Smooth muscle cell (in vitro differentiated cells): ENCODE data around the gene HLA-C. TPM values are rescaled to one million over a fixed set of nuclear protein-coding genes. Genes with fewer than 3 reads are reported as not detected.

ENCODE experiments used
- DNase-seq: peaks from one replicate; lab custom pipeline; 2025; ENCODE audit not compliant: unreplicated experiment; lab: John Stamatoyannopoulos, UW
- H2AFZ ChIP-seq: fragments of 200-600 bp; sonication (generic); 2 replicates; pipeline ENCODE4 v1.6.0; 2016; ENCODE audit warnings: antibody characterized with exemption, low read depth, mild to moderate bottlenecking
- H3F3A ChIP-seq: fragments of 200-600 bp; sonication (generic); 2 replicates; pipeline ENCODE4 v1.6.0; 2017; ENCODE audit warnings: antibody characterized with exemption, low read depth
- H3K27ac ChIP-seq: fragments of 200-600 bp; sonication (generic); 2 replicates; pipeline ENCODE4 v1.5.1; 2016; ENCODE audit warnings: low read depth, mild to moderate bottlenecking
- H3K27me3 ChIP-seq: fragments of 200-600 bp; sonication (generic); 2 replicates; pipeline ENCODE4 v1.6.1; 2016; ENCODE audit warnings: low read depth, mild to moderate bottlenecking
- H3K36me3 ChIP-seq: fragments of 200-600 bp; sonication (generic); 2 replicates; pipeline ENCODE4 v1.5.1; 2016; ENCODE audit warnings: low read depth
- H3K4me1 ChIP-seq: fragments of 200-600 bp; sonication (generic); 2 replicates; pipeline ENCODE4 v1.5.1; 2016; ENCODE audit warnings: low read depth
- H3K4me2 ChIP-seq: fragments of 200-600 bp; sonication (generic); 2 replicates; pipeline ENCODE4 v1.6.0; 2016; ENCODE audit warnings: mild to moderate bottlenecking
- H3K4me3 ChIP-seq: fragments of 200-600 bp; sonication (generic); 2 replicates; pipeline ENCODE4 v1.5.1; 2016; ENCODE audit warnings: mild to moderate bottlenecking
- H3K79me2 ChIP-seq: fragments of 200-600 bp; sonication (generic); 2 replicates; pipeline ENCODE4 v1.6.0; 2016; ENCODE audit warnings: low read depth, mild to moderate bottlenecking
- H3K9ac ChIP-seq: fragments of 200-600 bp; sonication (generic); 2 replicates; pipeline ENCODE4 v1.6.0; 2016; ENCODE audit warnings: low read depth
- H3K9me3 ChIP-seq: fragments of 200-600 bp; sonication (generic); replicated peaks from 2 replicates; pipeline ENCODE4 v1.5.1; 2016; ENCODE audit warnings: low read depth
- H4K20me1 ChIP-seq: fragments of 200-600 bp; sonication (generic); 2 replicates; pipeline ENCODE4 v1.6.0; 2016; ENCODE audit warnings: low read depth
- WGBS: methylation state at CpG from one replicate; pipeline ENCODE4 v1.1.7; 2016; ENCODE audit warnings: low lambda C conversion rate; 5-methylcytosine and 5-hydroxymethylcytosine counted together
- polyA plus RNA-seq: library from polyadenylated mRNA; unstranded; fragments of >200 nt; fragmentation: Nextera tagmentation; extraction: Ambion mirVana; gene quantifications from 2 replicates; pipeline ENCODE4 v1.2.1, GENCODE V29; 2016
- total RNA-seq: library from RNA; depleted of rRNA; stranded (reverse); fragments of >200 nt; gene quantifications from 2 replicates; pipeline ENCODE4 v1.2.3, GENCODE V29; 2014
- TF ChIP-seq, protein P1 (sequence below): fragments of 200-600 bp; sonication (generic); IDR thresholded peaks from 2 replicates; pipeline ENCODE4 v1.5.1; 2017; ENCODE audit warnings: borderline replicate concordance, mild to moderate bottlenecking, antibody characterized with exemption; ENCODE audit not compliant: insufficient read depth, poor library complexity, severe bottlenecking

HLA-C gene
- total and polyA plus RNA-seq, 2 experiments from 2014 or later = 256 to 404 TPM

DNA sequence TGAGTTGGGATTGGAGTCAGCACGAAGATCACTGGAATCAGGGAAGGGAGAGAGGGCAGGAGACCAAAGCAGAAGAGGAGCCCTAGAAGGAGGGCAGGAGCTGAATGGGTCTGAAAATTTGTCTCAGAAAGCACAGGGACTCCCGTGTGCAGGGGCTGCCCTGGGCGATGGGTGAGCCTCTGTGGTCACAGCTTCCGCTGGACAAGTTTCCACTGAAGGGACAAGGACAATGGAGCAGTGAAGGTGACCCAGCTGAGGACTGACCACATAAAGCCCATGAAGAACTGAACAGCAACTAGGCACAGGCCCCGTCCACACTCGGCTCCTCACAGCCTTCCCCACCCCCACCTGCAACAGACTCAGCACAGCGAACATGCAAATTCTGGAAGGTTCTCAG lies 3.5 kb downstream of the HLA-C start:
- H3K4me3 ChIP-seq = no peak overlapping the region
- 92% methylated on average over 7 of the region's 7 CpGs for WGBS
- no peak overlapping the region for H2AFZ ChIP-seq
- no peak for DNase-seq
- peaks cover 14% of the 10 kb centered on the region for H4K20me1 ChIP-seq
- TF ChIP-seq, protein P1, sequence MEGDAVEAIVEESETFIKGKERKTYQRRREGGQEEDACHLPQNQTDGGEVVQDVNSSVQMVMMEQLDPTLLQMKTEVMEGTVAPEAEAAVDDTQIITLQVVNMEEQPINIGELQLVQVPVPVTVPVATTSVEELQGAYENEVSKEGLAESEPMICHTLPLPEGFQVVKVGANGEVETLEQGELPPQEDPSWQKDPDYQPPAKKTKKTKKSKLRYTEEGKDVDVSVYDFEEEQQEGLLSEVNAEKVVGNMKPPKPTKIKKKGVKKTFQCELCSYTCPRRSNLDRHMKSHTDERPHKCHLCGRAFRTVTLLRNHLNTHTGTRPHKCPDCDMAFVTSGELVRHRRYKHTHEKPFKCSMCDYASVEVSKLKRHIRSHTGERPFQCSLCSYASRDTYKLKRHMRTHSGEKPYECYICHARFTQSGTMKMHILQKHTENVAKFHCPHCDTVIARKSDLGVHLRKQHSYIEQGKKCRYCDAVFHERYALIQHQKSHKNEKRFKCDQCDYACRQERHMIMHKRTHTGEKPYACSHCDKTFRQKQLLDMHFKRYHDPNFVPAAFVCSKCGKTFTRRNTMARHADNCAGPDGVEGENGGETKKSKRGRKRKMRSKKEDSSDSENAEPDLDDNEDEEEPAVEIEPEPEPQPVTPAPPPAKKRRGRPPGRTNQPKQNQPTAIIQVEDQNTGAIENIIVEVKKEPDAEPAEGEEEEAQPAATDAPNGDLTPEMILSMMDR = no peak
- H3K4me2 ChIP-seq = no peak overlapping the region
- no peak overlapping the region for H3K27ac ChIP-seq
- H3K79me2 ChIP-seq = no peaks in the 10 kb centered on the region
- peaks cover 4% of the 10 kb centered on the region for H3K4me1 ChIP-seq
- no peaks in the 10 kb centered on the region for H3K36me3 ChIP-seq
- peaks cover 3% of the 10 kb centered on the region for H3K27me3 ChIP-seq
- no peak overlapping the region for H3K9ac ChIP-seq
- no peaks in the 10 kb centered on the region for H3K9me3 ChIP-seq
- no peaks in the 10 kb centered on the region for H3F3A ChIP-seq

DNA sequence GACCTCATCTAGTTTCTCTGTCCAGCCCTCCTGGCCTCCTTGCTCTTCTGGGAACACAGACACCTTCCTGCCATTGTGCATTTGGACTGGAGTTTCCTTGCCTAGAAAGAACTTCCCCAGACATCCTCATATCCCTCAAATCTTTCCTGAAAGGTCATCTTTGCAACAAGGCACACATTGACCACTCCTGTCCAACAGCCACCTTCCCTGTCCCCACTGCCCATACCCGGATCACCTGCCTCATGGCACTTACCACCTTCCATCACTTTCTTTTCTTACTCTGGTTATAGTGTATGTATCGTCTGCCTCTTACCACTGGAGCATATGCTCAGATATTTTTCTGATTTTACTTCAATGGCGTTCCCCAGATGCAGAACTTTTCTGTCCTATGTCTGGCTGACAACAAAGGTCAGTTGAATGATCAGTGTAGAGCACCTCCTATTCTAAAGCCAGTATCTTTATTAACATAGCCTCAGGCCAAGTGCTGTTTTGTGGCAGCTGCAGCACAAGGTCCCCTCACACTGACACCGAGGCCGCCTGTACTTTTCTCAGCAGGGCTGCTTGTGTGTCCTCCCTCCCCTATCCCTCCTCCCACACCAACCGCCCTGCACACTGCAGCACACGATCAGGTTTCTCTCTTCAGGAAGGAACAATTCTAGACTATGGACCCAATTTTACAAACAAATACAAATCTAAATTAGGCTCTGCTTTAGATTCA lies 4.1 kb downstream of the HLA-C start:
- Histone ChIP-seq H3K36me3 (no peaks in the 10 kb centered on the region), H3K4me2 (no peak overlapping the region), H2AFZ (no peak overlapping the region), H3K79me2 (no peaks in the 10 kb centered on the region), H3K9ac (no peak overlapping the region), H3K4me3 (no peak overlapping the region), H3K27me3 (peaks cover 3% of the 10 kb centered on the region), H3F3A (no peaks in the 10 kb centered on the region), H4K20me1 (peaks cover 14% of the 10 kb centered on the region), H3K4me1 (peaks cover 4% of the 10 kb centered on the region), H3K9me3 (no peaks in the 10 kb centered on the region), H3K27ac (no peak overlapping the region)
- DNase-seq = no peak
- 66% methylated on average over 7 of the region's 7 CpGs for WGBS
- TF ChIP-seq, protein P1 = no peak

DNA sequence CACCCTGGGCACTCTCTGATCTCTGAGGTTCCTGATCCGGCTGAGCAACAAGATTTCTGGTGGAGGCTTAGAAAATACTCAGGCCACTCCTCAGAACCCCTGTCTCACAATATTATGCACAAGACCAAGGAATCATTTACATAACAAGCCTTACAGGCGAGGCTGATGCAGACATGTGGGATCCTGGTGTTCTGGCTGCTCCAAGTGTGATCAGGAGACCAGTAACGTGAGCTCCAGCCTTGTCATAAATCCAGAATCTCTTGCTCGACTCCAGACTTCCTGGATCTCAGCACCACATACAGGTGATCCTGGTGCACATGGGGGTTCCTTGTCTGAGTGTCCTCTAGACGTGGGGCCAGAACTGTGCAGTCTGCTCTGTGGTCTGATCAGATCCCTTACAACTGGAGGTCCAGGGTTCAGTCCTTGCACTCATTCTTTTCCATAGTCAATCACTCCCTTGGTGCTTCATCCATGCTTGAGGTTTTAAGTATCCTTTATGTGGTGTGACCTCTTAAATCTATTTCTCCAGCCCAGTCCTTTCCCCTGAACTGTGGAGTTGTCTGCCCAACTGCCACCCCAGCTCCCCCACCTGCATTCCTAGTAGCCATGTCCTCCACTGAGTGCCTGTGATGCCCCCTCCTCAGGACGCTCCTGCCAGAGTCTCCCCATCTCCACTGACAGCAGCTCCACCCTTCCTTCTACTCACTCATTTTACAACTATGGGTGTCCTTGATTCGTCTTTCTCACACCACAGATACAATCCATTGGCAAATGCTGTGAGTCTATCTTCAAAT lies 5.1 kb downstream of the HLA-C start:
- no peaks in the 10 kb centered on the region for H3K36me3 ChIP-seq
- H3F3A ChIP-seq = no peaks in the 10 kb centered on the region
- peaks cover 14% of the 10 kb centered on the region for H4K20me1 ChIP-seq
- H2AFZ ChIP-seq = no peak overlapping the region
- no peaks in the 10 kb centered on the region for H3K4me1 ChIP-seq
- no peak overlapping the region for H3K4me3 ChIP-seq
- H3K27ac ChIP-seq = no peak overlapping the region
- H3K9ac ChIP-seq = no peak overlapping the region
- H3K79me2 ChIP-seq = no peaks in the 10 kb centered on the region
- WGBS = 58% methylated on average over 7 of the region's 7 CpGs
- no peaks in the 10 kb centered on the region for H3K27me3 ChIP-seq
- no peaks in the 10 kb centered on the region for H3K9me3 ChIP-seq
- TF ChIP-seq, protein P1 = no peak
- DNase-seq = no peak
- H3K4me2 ChIP-seq = no peak overlapping the region
